SK-N-SH (cell line): ENCODE measurements around the gene TKTL1. TPM values are rescaled to one million over a fixed set of nuclear protein-coding genes. Genes with fewer than 3 reads are reported as not detected.
A peak's percentile ranks its signal among the peaks of the same experiment; 100 is the strongest.

Experiments used
- CTCF ChIA-PET: fragments of 300-600, 350-600 bp; formaldehyde crosslinking; extraction: SDS; loops from one replicate; lab custom pipeline; 2021; lab: Yijun Ruan, JAX
- POLR2A ChIA-PET: fragments of 350-600 bp; sonication (Branson Sonifier 250); formaldehyde crosslinking; extraction: SDS; loops from one replicate; lab custom pipeline; 2020; ENCODE audit warnings: antibody characterized with exemption, inconsistent platforms; lab: Yijun Ruan, JAX
- DNase-seq: peaks from one replicate; pipeline ENCODE4 v3.0.0; 2012
- H2AFZ ChIP-seq: fragments of 200-600 bp; sonication (generic); 2 replicates; pipeline ENCODE4 v1.8.1; 2016; ENCODE audit warnings: antibody characterized with exemption, mild to moderate bottlenecking, low read depth
- H3F3A ChIP-seq: fragments of 200-600 bp; sonication (generic); replicated peaks from 2 replicates; pipeline ENCODE3; 2016; ENCODE audit warnings: antibody characterized with exemption, mild to moderate bottlenecking; ENCODE audit not compliant: insufficient read depth
- H3K27ac ChIP-seq, 2 experiments: fragments of 200-500 bp in 1 of 2; fragments of 200-600 bp in 1 of 2; sonication (Bioruptor generic) in 1 of 2; sonication (generic), shearing (Covaris generic) in 1 of 2; 2 replicates each; pipeline versions ENCODE4 v1.5.1 to v1.6.1; 2014 to 2016; ENCODE audit warnings: low read depth in 2 of 2, inconsistent platforms in 1 of 2, low read length in 1 of 2, mild to moderate bottlenecking in 1 of 2, mixed read lengths in 1 of 2
- H3K27me3 ChIP-seq: fragments of 200-600 bp; sonication (generic), shearing (Covaris generic); 2 replicates; pipeline ENCODE4 v1.6.1; 2016; ENCODE audit warnings: mixed run types; ENCODE audit not compliant: insufficient read depth
- H3K36me3 ChIP-seq, 2 experiments: fragments of 200-500 bp in 1 of 2; fragments of 200-600 bp in 1 of 2; sonication (Bioruptor generic) in 1 of 2; sonication (generic) in 1 of 2; replicated peaks in 1 of 2; 2 replicates each; pipeline versions ENCODE3 to v1.5.1; 2014 to 2016; ENCODE audit warnings: low read length in 1 of 2, mild to moderate bottlenecking in 1 of 2; ENCODE audit not compliant: insufficient read depth in 2 of 2, control insufficient read depth in 1 of 2
- H3K4me1 ChIP-seq, 2 experiments: fragments of 200-500 bp in 1 of 2; fragments of 200-600 bp in 1 of 2; sonication (Bioruptor generic) in 1 of 2; sonication (generic), shearing (Covaris generic) in 1 of 2; 2 replicates each; pipeline versions ENCODE4 v1.5.1 to v1.6.1; 2014 to 2016; ENCODE audit warnings: low read depth in 1 of 2, low read length in 1 of 2, mixed run types in 1 of 2; ENCODE audit not compliant: insufficient read depth in 2 of 2, control insufficient read depth in 1 of 2
- H3K4me2 ChIP-seq: fragments of 200-600 bp; sonication (generic), shearing (Covaris generic); 2 replicates; pipeline ENCODE4 v1.6.1; 2017; ENCODE audit warnings: mixed run types
- H3K4me3 ChIP-seq, 2 experiments: fragments of 200-500 bp in 1 of 2; fragments of 200-600 bp in 1 of 2; sonication (Bioruptor generic) in 1 of 2; sonication (generic), shearing (Covaris generic) in 1 of 2; 2 replicates each; pipeline versions ENCODE4 v1.5.1 to v1.8.1; 2014 to 2016; ENCODE audit warnings: low read depth in 2 of 2, inconsistent platforms in 1 of 2, low read length in 1 of 2, mild to moderate bottlenecking in 1 of 2, mixed read lengths in 1 of 2, moderate library complexity in 1 of 2
- H3K79me2 ChIP-seq: fragments of 200-600 bp; sonication (generic); 2 replicates; pipeline ENCODE4 v1.8.1; 2017; ENCODE audit warnings: mild to moderate bottlenecking; ENCODE audit not compliant: insufficient read depth
- H3K9ac ChIP-seq: fragments of 200-600 bp; sonication (generic); 2 replicates; pipeline ENCODE4 v1.6.1; 2017; ENCODE audit warnings: mixed run types
- H3K9me2 ChIP-seq: fragments of 200-600 bp; sonication (generic); 2 replicates; pipeline ENCODE4 v1.6.1; 2017; ENCODE audit warnings: mixed run types
- H3K9me3 ChIP-seq: fragments of 200-600 bp; sonication (generic); 2 replicates; pipeline ENCODE4 v1.6.1; 2017; ENCODE audit warnings: mixed run types, mild to moderate bottlenecking, moderate library complexity
- H4K20me1 ChIP-seq: fragments of 200-600 bp; sonication (generic); 2 replicates; pipeline ENCODE4 v1.6.1; 2017; ENCODE audit warnings: mild to moderate bottlenecking, mixed run types; ENCODE audit not compliant: insufficient read depth
- CHD2 ChIP-seq: fragments of 150-350 bp; IDR thresholded peaks from 2 replicates; pipeline ENCODE4 v1.6.1; 2018; ENCODE audit warnings: low read length; ENCODE audit not compliant: partially characterized antibody
- EP300 ChIP-seq, 2 experiments: IDR thresholded peaks; 2 replicates each; pipeline versions ENCODE4 v1.4.0 to v1.6.1; 2012; ENCODE audit warnings: borderline replicate concordance in 1 of 2, low read depth in 1 of 2, low read length in 1 of 2
- EZH2phosphoT487 ChIP-seq: fragments of 200-600 bp; sonication (generic); IDR thresholded peaks from 2 replicates; pipeline ENCODE4 v1.6.1; 2017; ENCODE audit warnings: low read depth, mixed run types, mild to moderate bottlenecking, antibody characterized with exemption, moderate library complexity, borderline replicate concordance
- GABPA ChIP-seq: IDR thresholded peaks from 2 replicates; pipeline ENCODE4 v1.4.0; 2012; ENCODE audit warnings: low read depth, mild to moderate bottlenecking
- GATA2 ChIP-seq: sonication (generic); formaldehyde crosslinking; IDR thresholded peaks from 2 replicates; pipeline ENCODE4 v1.5.0; 2020; ENCODE audit warnings: mild to moderate bottlenecking, missing genetic modification reagents
- MAX ChIP-seq: IDR thresholded peaks from 2 replicates; pipeline ENCODE4 v1.4.0; 2012; ENCODE audit warnings: low read depth
- MXI1 ChIP-seq: IDR thresholded peaks from 2 replicates; pipeline ENCODE4 v1.6.1; 2012; ENCODE audit warnings: mild to moderate bottlenecking, low read depth, low read length, improper control_type of control experiment
- PBX3 ChIP-seq: IDR thresholded peaks from 2 replicates; pipeline ENCODE4; 2012
- POLR2AphosphoS5 ChIP-seq: IDR thresholded peaks from 2 replicates; pipeline ENCODE4 v1.6.1; 2012; ENCODE audit warnings: low read depth, low read length
- SIN3A ChIP-seq: IDR thresholded peaks from 2 replicates; pipeline ENCODE4 v1.6.1; 2012; ENCODE audit warnings: low read depth, mild to moderate bottlenecking, low read length, moderate library complexity, borderline replicate concordance
- SMC3 ChIP-seq: IDR thresholded peaks from 2 replicates; pipeline ENCODE4 v1.6.1; 2012; ENCODE audit warnings: low read depth, low read length, improper control_type of control experiment
- TAF1 ChIP-seq: IDR thresholded peaks from 2 replicates; pipeline ENCODE4 v1.6.1; 2012; ENCODE audit warnings: low read depth, mild to moderate bottlenecking, low read length, moderate library complexity, borderline replicate concordance
- TEAD4 ChIP-seq: IDR thresholded peaks from 2 replicates; pipeline ENCODE4 v1.4.0; 2012; ENCODE audit warnings: mild to moderate bottlenecking, borderline replicate concordance; ENCODE audit not compliant: insufficient read depth
- WGBS: methylation state at CpG from one replicate; pipeline ENCODE4 v1.1.6; 2017; ENCODE audit warnings: low lambda C conversion rate; 5-methylcytosine and 5-hydroxymethylcytosine counted together
- polyA plus RNA-seq, 3 experiments: library from polyadenylated mRNA; depleted of rRNA; stranded (reverse); fragments of >200 nt; gene quantifications; 2 replicates each; pipeline ENCODE4 v1.2.3, GENCODE V29; 2012

Gene TKTL1
- polyA plus RNA-seq, 1 of the 3 experiments (the other 2 are of a cell fraction): not detected

- ChIA-PET CTCF (interaction anchor here (0.6 kb wide), 1 partner anchor 100 kb away, joined by 3 read pairs; no protein-coding TSS in a partner anchor), POLR2A (interaction anchor here (0.7 kb wide), 1 partner anchor 361 kb away, joined by 3 read pairs; no protein-coding TSS in a partner anchor)
- H3K36me3 ChIP-seq: no peaks in the 10 kb centered on the region
- peaks cover 0 to 16% of the 10 kb centered on the region in 2 experiments; a peak in 1 of 4 replicates for H3K4me1 ChIP-seq
- no peaks in the 10 kb centered on the region for H4K20me1 ChIP-seq
- no peak overlapping the region for H2AFZ ChIP-seq
- peaks cover 35% of the 10 kb centered on the region for H3K79me2 ChIP-seq
- DNase-seq: no peak
- H3K4me2 ChIP-seq: peak overlapping the region; percentile 81
- H3K27ac ChIP-seq: peak overlapping the region; percentile 76 to 90
- no peaks in the 10 kb centered on the region for H3K9me3 ChIP-seq
- TF ChIP-seq GATA2 (CRISPR knock-in tag) (no peak), MAX (no peak), POLR2AphosphoS5 (no peak), MXI1 (no peak), EP300 (IDR thresholded peaks at IDR 0.05; ENCODE audit: borderline replicate concordance in 1 of 2, low read depth in 1 of 2, low read length in 1 of 2) (no peak), TEAD4 (no peak), TAF1 (no peak), PBX3 (no peak), SIN3A (no peak), SMC3 (no peak), CHD2 (no peak), EZH2phosphoT487 (no peak), GABPA (no peak)
- no peaks in the 10 kb centered on the region; the same call in 1 of the 2 replicates for H3K27me3 ChIP-seq
- peak overlapping the region; percentile 97 for H3K9ac ChIP-seq
- WGBS: 31% methylated on average over 18 of the region's 38 CpGs
- H3F3A ChIP-seq: peaks cover 15% of the 10 kb centered on the region
- H3K9me2 ChIP-seq: no peaks in the 10 kb centered on the region
- H3K4me3 ChIP-seq: peak overlapping the region; percentile 61 to 73
Observed at GRCh38 chrX:154379569-154379951, 84.0 kb downstream of the TKTL1 start.

Other genes with a start within 250 kb of the TKTL1 start
- 7.0 and 8.2 TPM in 2 replicates for gene MECP2, start 198.1 kb upstream of the TKTL1 start, polyA plus RNA-seq (2012; rRNA removed)
- gene OPN1LW, start 151.6 kb upstream of the TKTL1 start, polyA plus RNA-seq (2012; rRNA removed): not detected in 2 replicates
- not detected in 2 replicates for gene OPN1MW, start 113.2 kb upstream of the TKTL1 start, polyA plus RNA-seq (2012; rRNA removed)
- not detected in 2 replicates for gene OPN1MW2, start 76.0 kb upstream of the TKTL1 start, polyA plus RNA-seq (2012; rRNA removed)
- gene OPN1MW3, start 38.2 kb upstream of the TKTL1 start, polyA plus RNA-seq (2012; rRNA removed): not detected in 2 replicates
- gene TEX28, start 671 bp upstream of the TKTL1 start, polyA plus RNA-seq (2012; rRNA removed): not detected in 2 replicates
- gene FLNA, start 78.8 kb downstream of the TKTL1 start, polyA plus RNA-seq (2012; rRNA removed): 364 and 550 TPM in 2 replicates
- gene EMD, start 83.5 kb downstream of the TKTL1 start, polyA plus RNA-seq (2012; rRNA removed): 40.4 and 68.0 TPM in 2 replicates
- 4,562 and 7,172 TPM in 2 replicates for gene RPL10, start 102.6 kb downstream of the TKTL1 start, polyA plus RNA-seq (2012; rRNA removed)
- gene DNASE1L1, start 113.5 kb downstream of the TKTL1 start, polyA plus RNA-seq (2012; rRNA removed): 18.2 and 22.5 TPM in 2 replicates
- 34.0 and 35.7 TPM in 2 replicates for gene TAFAZZIN, start 115.7 kb downstream of the TKTL1 start, polyA plus RNA-seq (2012; rRNA removed)
- 92.2 and 102 TPM in 2 replicates for gene ATP6AP1, start 132.9 kb downstream of the TKTL1 start, polyA plus RNA-seq (2012; rRNA removed)
- gene GDI1, start 141.4 kb downstream of the TKTL1 start, polyA plus RNA-seq (2012; rRNA removed): 403 and 408 TPM in 2 replicates
- gene FAM50A, start 148.3 kb downstream of the TKTL1 start, polyA plus RNA-seq (2012; rRNA removed): 86.0 and 97.0 TPM in 2 replicates
- 28.3 and 33.2 TPM in 2 replicates for gene PLXNA3, start 162.5 kb downstream of the TKTL1 start, polyA plus RNA-seq (2012; rRNA removed)
- gene LAGE3, start 183.5 kb downstream of the TKTL1 start, polyA plus RNA-seq (2012; rRNA removed): 29.3 and 37.2 TPM in 2 replicates
- 27.4 and 27.8 TPM in 2 replicates for gene UBL4A, start 190.8 kb downstream of the TKTL1 start, polyA plus RNA-seq (2012; rRNA removed)
- 28.4 and 29.7 TPM in 2 replicates for gene SLC10A3, start 194.8 kb downstream of the TKTL1 start, polyA plus RNA-seq (2012; rRNA removed)
- gene FAM3A, start 220.4 kb downstream of the TKTL1 start, polyA plus RNA-seq (2012; rRNA removed): 36.7 and 42.1 TPM in 2 replicates